NCI-H187 (cell line): ENCODE data around the gene NHS.
A peak's percentile ranks its signal among the peaks of the same experiment; 100 is the strongest.
"Not testable (repeated sequence)": the region's sequence is repeated elsewhere in the genome, so short reads cannot be mapped to it uniquely, and the experiment has no call there.

Experiments
- DNase-seq, 2 experiments: peaks; one replicate each; lab custom pipeline; 2025; lab: John Stamatoyannopoulos, UW

Gene NHS

GRCh38 chrX:17549107-17549651 is 174.2 kb downstream of the NHS start:
- DNase-seq: peak in 1 of 2 experiments; percentile 22

- no peak for DNase-seq
Observed at GRCh38 chrX:17550011-17550410, 175.0 kb downstream of the NHS start.

- DNase-seq: no peak
Observed at GRCh38 chrX:17552044-17552650, 177.1 kb downstream of the NHS start.

GRCh38 chrX:17553469-17553868 is 178.5 kb downstream of the NHS start:
- no peak for DNase-seq

- no peak for DNase-seq
Observed at GRCh38 chrX:17553961-17554482, 179.0 kb downstream of the NHS start.

GRCh38 chrX:17554914-17555313 is 179.9 kb downstream of the NHS start:
- DNase-seq: no peak

GRCh38 chrX:17555846-17556245 is 180.8 kb downstream of the NHS start:
- DNase-seq: no peak

- DNase-seq: no peak
Observed at GRCh38 chrX:17559728-17560379, 184.9 kb downstream of the NHS start.

- DNase-seq: no peak
Observed at GRCh38 chrX:17560385-17560784, 185.4 kb downstream of the NHS start.

GRCh38 chrX:17563076-17563475 is 188.1 kb downstream of the NHS start:
- no peak for DNase-seq

- no peak for DNase-seq
Observed at GRCh38 chrX:17563515-17563914, 188.5 kb downstream of the NHS start.

GRCh38 chrX:17564689-17565409 is 189.8 kb downstream of the NHS start:
- no peak for DNase-seq

- no peak for DNase-seq
Observed at GRCh38 chrX:17566740-17567139, 191.7 kb downstream of the NHS start.

- DNase-seq: no peak
Observed at GRCh38 chrX:17567187-17567586, 192.2 kb downstream of the NHS start.

- no peak for DNase-seq
Observed at GRCh38 chrX:17567821-17568220, 192.8 kb downstream of the NHS start.

GRCh38 chrX:17568804-17569203 is 193.8 kb downstream of the NHS start:
- not testable (repeated sequence) for DNase-seq

- DNase-seq: no peak
Observed at GRCh38 chrX:17579026-17579425, 204.0 kb downstream of the NHS start.

GRCh38 chrX:17580539-17581152 is 205.6 kb downstream of the NHS start:
- DNase-seq: no peak

- no peak for DNase-seq
Observed at GRCh38 chrX:17581641-17582040, 206.6 kb downstream of the NHS start.

- DNase-seq: no peak
Observed at GRCh38 chrX:17584248-17584681, 209.3 kb downstream of the NHS start.

- DNase-seq: no peak
Observed at GRCh38 chrX:17585006-17585405, 210.0 kb downstream of the NHS start.

GRCh38 chrX:17587366-17587765 is 212.4 kb downstream of the NHS start:
- DNase-seq: no peak
